HepG2 (cell line): Measurements from ENCODE around the gene APBB1. TPM values are rescaled to one million over a fixed set of nuclear protein-coding genes. Genes with fewer than 3 reads are reported as not detected.

Experiments
- ATAC-seq: fragments of 200-7000 bp; cut with Tn5 transposase; 3 replicates; pipeline ENCODE4 v1.9.1; 2020; ENCODE audit warnings: mild to moderate bottlenecking, moderate library complexity
- BruUV-seq: library from RNA; stranded (reverse); fragments of 400-500 nt; replicated peaks from 2 replicates; lab custom pipeline; 2021; lab: Mats Ljungman, UMichigan
- CTCF ChIA-PET: fragments of 300-600 bp; formaldehyde crosslinking; extraction: SDS; loops from one replicate; lab custom pipeline; 2021; ENCODE audit warnings: low total read pairs, inconsistent platforms, low intra/inter-chr PET ratio; lab: Yijun Ruan, JAX
- POLR2A ChIA-PET: fragments of 350-600 bp; sonication (Branson Sonifier 250); formaldehyde crosslinking; loops from one replicate; lab custom pipeline; 2020; ENCODE audit warnings: antibody characterized with exemption, inconsistent platforms; lab: Yijun Ruan, JAX
- DNase-seq: peaks from one replicate; pipeline ENCODE4 v3.0.0-alpha.2; 2015; ENCODE audit warnings: low spot score
- FAIRE-seq: peaks from 3 replicates; lab custom pipeline; 2011; peaks lifted over from hg19 to GRCh38; lab: Jason Lieb, UNC
- H2AFZ ChIP-seq: one replicate; pipeline ENCODE4 v1.6.1; 2011; ENCODE audit warnings: low read length, inconsistent platforms
- H3K27ac ChIP-seq: fragments of 300-600 bp; 3 replicates; pipeline ENCODE4 v1.8.0; 2011; ENCODE audit warnings: mixed run types, mild to moderate bottlenecking, mixed read lengths, low read length, inconsistent platforms; ENCODE audit not compliant: insufficient read depth; ENCODE audit errors: extremely low read length
- H3K27me3 ChIP-seq, 2 experiments: fragments of 200-600 bp in 1 of 2; 2 replicates in 1 of 2; 3 replicates in 1 of 2; pipeline versions ENCODE4 v1.6.0 to v1.8.0; 2011; ENCODE audit warnings: low read length in 2 of 2, mild to moderate bottlenecking in 2 of 2, moderate library complexity in 2 of 2, inconsistent platforms in 1 of 2; ENCODE audit not compliant: insufficient read depth in 2 of 2, control insufficient read depth in 1 of 2
- H3K36me3 ChIP-seq, 2 experiments: fragments of 200-600 bp in 1 of 2; replicated peaks in 1 of 2; 2 replicates in 1 of 2; 3 replicates in 1 of 2; pipeline versions ENCODE4 v1.5.1 to v1.8.0; 2011; ENCODE audit warnings: low read length in 2 of 2, inconsistent platforms in 1 of 2; ENCODE audit not compliant: insufficient read depth in 2 of 2, control insufficient read depth in 1 of 2
- H3K4me1 ChIP-seq: 2 replicates; pipeline ENCODE4 v1.5.1; 2012; ENCODE audit warnings: low read length, inconsistent platforms; ENCODE audit not compliant: insufficient read depth
- H3K4me2 ChIP-seq: 2 replicates; pipeline ENCODE4 v1.6.0; 2011; ENCODE audit warnings: low read depth, low read length, inconsistent platforms
- H3K4me3 ChIP-seq, 3 experiments: fragments of 200-600 bp in 1 of 3; sonication (generic), shearing (Covaris generic) in 1 of 3; replicated peaks in 1 of 3; 2 replicates each; pipeline ENCODE4 v1.5.1; 2011 to 2016; ENCODE audit warnings: low read length in 3 of 3, inconsistent platforms in 2 of 3, low read depth in 2 of 3, mild to moderate bottlenecking in 2 of 3, control low read depth in 1 of 3, mixed read lengths in 1 of 3; ENCODE audit not compliant: insufficient read depth in 1 of 3
- H3K79me2 ChIP-seq: one replicate; pipeline ENCODE4 v1.6.1; 2011; ENCODE audit warnings: low read length, inconsistent platforms; ENCODE audit not compliant: insufficient read depth
- H3K9ac ChIP-seq: 2 replicates; pipeline ENCODE4 v1.6.0; 2011; ENCODE audit warnings: mild to moderate bottlenecking, low read depth, low read length, inconsistent platforms; ENCODE audit not compliant: insufficient read depth
- H3K9me3 ChIP-seq: 2 replicates; pipeline ENCODE4 v1.5.1; 2012; ENCODE audit warnings: mild to moderate bottlenecking, low read length
- H4K20me1 ChIP-seq: 2 replicates; pipeline ENCODE4 v1.6.0; 2011; ENCODE audit warnings: inconsistent platforms, mild to moderate bottlenecking, low read length, moderate library complexity; ENCODE audit not compliant: insufficient read depth
- ARID3A ChIP-seq: IDR thresholded peaks from 2 replicates; pipeline ENCODE4 v1.6.1; 2012; ENCODE audit warnings: low read depth, low read length, improper control_type of control experiment
- ARID5B ChIP-seq: IDR thresholded peaks from 2 replicates; pipeline ENCODE4 v1.4.0; 2020; ENCODE audit warnings: mild to moderate bottlenecking, missing genetic modification reagents
- ATF1 ChIP-seq: IDR thresholded peaks from 2 replicates; pipeline ENCODE4 v1.6.1; 2016; ENCODE audit warnings: mild to moderate bottlenecking, control low read depth
- DNMT3B ChIP-seq: conservative IDR thresholded peaks from 2 replicates; pipeline ENCODE4 v1.6.1; 2016; ENCODE audit warnings: missing biosample characterization, control low read depth
- NR2F6 ChIP-seq, 2 experiments: IDR thresholded peaks; 2 replicates each; pipeline ENCODE4 v1.6.1; 2016; ENCODE audit warnings: antibody characterized with exemption in 1 of 2, mild to moderate bottlenecking in 1 of 2
- PAF1 ChIP-seq: IDR thresholded peaks from 2 replicates; pipeline ENCODE4 v1.6.1; 2016; ENCODE audit warnings: missing genetic modification reagents, missing compliant biosample characterization
- PLSCR1 ChIP-seq: sonication (generic); formaldehyde crosslinking; IDR thresholded peaks from 2 replicates; pipeline ENCODE4 v1.5.0; 2020; ENCODE audit warnings: missing genetic modification reagents, mild to moderate bottlenecking, borderline replicate concordance
- PRPF4 ChIP-seq: fragments of 200-400 bp; formaldehyde crosslinking; IDR thresholded peaks from 2 replicates; pipeline ENCODE4 v1.6.1; 2016; ENCODE audit warnings: low read length, low read depth; ENCODE audit not compliant: poor library complexity, severe bottlenecking
- ZBTB1 ChIP-seq: sonication (generic); formaldehyde crosslinking; IDR thresholded peaks from 2 replicates; pipeline ENCODE4 v1.4.0; 2020; ENCODE audit warnings: missing genetic modification reagents, borderline replicate concordance
- ZHX1 ChIP-seq: sonication (generic); formaldehyde crosslinking; IDR thresholded peaks from 2 replicates; pipeline ENCODE4 v1.8.1; 2022; ENCODE audit warnings: low read depth, mild to moderate bottlenecking, missing genetic modification reagents
- ZMYM2 ChIP-seq: sonication (generic); formaldehyde crosslinking; IDR thresholded peaks from 2 replicates; pipeline ENCODE4 v1.8.0; 2022; ENCODE audit warnings: mild to moderate bottlenecking, missing genetic modification reagents
- ZNF567 ChIP-seq: sonication (generic); formaldehyde crosslinking; IDR thresholded peaks from 2 replicates; pipeline ENCODE4 v1.8.1; 2023; ENCODE audit warnings: mild to moderate bottlenecking, missing genetic modification reagents, borderline replicate concordance
- WGBS: methylation state at CpG from one replicate; pipeline ENCODE4 v1.1.6; 2017; ENCODE audit warnings: low lambda C conversion rate; 5-methylcytosine and 5-hydroxymethylcytosine counted together
- in situ Hi-C: cut with HindIII; loops from 2 replicates; pipeline ENCODE4 v1.10.0; 2017; ENCODE audit warnings: low pct_unique_long_range_greater_than_20kb; ENCODE audit not compliant: extremely low pct_ligation_motif_present
- intact Hi-C: fragments of 100-400 bp; cut with micrococcal nuclease; formaldehyde crosslinking; loops from one replicate; pipeline ENCODE4 v1.10.0; 2022; ENCODE audit not compliant: unreplicated experiment
- polyA plus RNA-seq, 8 experiments: library from polyadenylated mRNA; depleted of rRNA in 3 of 8; stranded (reverse) in 7 of 8; unstranded in 1 of 8; fragments of >200 nt; fragmentation: Illumina TruSeq in 4 of 8; extraction: Trizol in 4 of 8; gene quantifications; 2 replicates each; pipeline versions ENCODE4 v1.2.1 to v1.2.3, GENCODE V29; 2011 to 2016; ENCODE audit warnings: low read depth in 4 of 8, missing spikeins in 1 of 8, mixed read lengths in 1 of 8; ENCODE audit not compliant: insufficient read depth in 1 of 8
- total RNA-seq, 5 experiments: library from RNA; depleted of rRNA; stranded (reverse); fragments of >200 nt; fragmentation: Illumina TruSeq; extraction: Trizol; gene quantifications; 2 replicates each; pipeline ENCODE4 v1.2.3, GENCODE V29; 2016; ENCODE audit warnings: low read depth in 1 of 5

The APBB1 gene
- total and polyA plus RNA-seq, 2 of the 13 experiments (the other 11 are each of a cell fraction or from before 2014, with no cell fraction given): 1.7 to 3.5 TPM

- TF ChIP-seq ARID5B (CRISPR knock-in tag): peak; percentile 75
Observed at GRCh38 chr11:6389905-6390717, 28.8 kb downstream of the APBB1 start, which contains the start of gene SMPD1 (continued).

GRCh38 chr11:6388748-6389147 is 30.1 kb downstream of the APBB1 start:
- Histone ChIP-seq H3K36me3 (no peaks in the 10 kb centered on the region), H3K9ac (no peak overlapping the region), H3K79me2 (no peaks in the 10 kb centered on the region)
- in situ Hi-C loops (loop anchor here (10.0 kb wide), 1 partner anchor 116 kb away; no protein-coding TSS in a partner anchor), intact Hi-C loops (loop anchor here (5.0 to 10.0 kb wide), 2 partner anchors 94 to 296 kb away; partner anchors contain the start of genes ARFIP2, MRPL17 and TIMM10B)
- no peak for ATAC-seq
- no TSS peak for BruUV-seq
- TF ChIP-seq ATF1 (CRISPR knock-in tag) (no peak), PLSCR1 (CRISPR knock-in tag) (no peak), NR2F6 (IDR thresholded peaks at IDR 0.05) (no peak), NR2F6 (CRISPR knock-in tag; IDR thresholded peaks at IDR 0.05) (no peak), ZMYM2 (no peak), DNMT3B (CRISPR knock-in tag) (no peak), PRPF4 (no peak), ZBTB1 (CRISPR knock-in tag) (no peak), PAF1 (CRISPR knock-in tag) (no peak), ARID3A (no peak), ZHX1 (CRISPR knock-in tag) (no peak), ZNF567 (CRISPR knock-in tag) (no peak)
- TF ChIP-seq, all 625 proteins: peak for 0
- CTCF ChIA-PET: no interaction called here
- Histone ChIP-seq H3K9me3 (no peaks in the 10 kb centered on the region), H3K27me3 (peaks cover 0 to 1% of the 10 kb centered on the region in 2 experiments; a peak in 4 of 5 replicates), H3K27ac (no peak overlapping the region), H2AFZ (no peak overlapping the region), H3K4me1 (peaks cover 36% of the 10 kb centered on the region), H4K20me1 (no peaks in the 10 kb centered on the region), H3K4me2 (no peak overlapping the region), H3K4me3 (no peak overlapping the region)
- WGBS: 62% methylated on average over 1 of the region's 1 CpG
- FAIRE-seq (no peak), DNase-seq (no peak)
- POLR2A ChIA-PET: interaction anchor here (1.4 to 2.4 kb wide), 3 partner anchors 30 to 93 kb away, joined by 5 to 18 read pairs (median 5); partner anchors contain the start of genes APBB1, ARFIP2, HPX and TIMM10B
